ENCODE measurements around the gene LMF1. TPM values are rescaled to one million over a fixed set of nuclear protein-coding genes. Genes with fewer than 3 reads are reported as not detected.

LMF1 gene
- total and polyA plus RNA-seq, 2 of the 8 experiments (the other 6 are each of a cell fraction or from before 2014, with no cell fraction given): 3.5 to 9.1 TPM

- TF ChIP-seq, protein P1, sequence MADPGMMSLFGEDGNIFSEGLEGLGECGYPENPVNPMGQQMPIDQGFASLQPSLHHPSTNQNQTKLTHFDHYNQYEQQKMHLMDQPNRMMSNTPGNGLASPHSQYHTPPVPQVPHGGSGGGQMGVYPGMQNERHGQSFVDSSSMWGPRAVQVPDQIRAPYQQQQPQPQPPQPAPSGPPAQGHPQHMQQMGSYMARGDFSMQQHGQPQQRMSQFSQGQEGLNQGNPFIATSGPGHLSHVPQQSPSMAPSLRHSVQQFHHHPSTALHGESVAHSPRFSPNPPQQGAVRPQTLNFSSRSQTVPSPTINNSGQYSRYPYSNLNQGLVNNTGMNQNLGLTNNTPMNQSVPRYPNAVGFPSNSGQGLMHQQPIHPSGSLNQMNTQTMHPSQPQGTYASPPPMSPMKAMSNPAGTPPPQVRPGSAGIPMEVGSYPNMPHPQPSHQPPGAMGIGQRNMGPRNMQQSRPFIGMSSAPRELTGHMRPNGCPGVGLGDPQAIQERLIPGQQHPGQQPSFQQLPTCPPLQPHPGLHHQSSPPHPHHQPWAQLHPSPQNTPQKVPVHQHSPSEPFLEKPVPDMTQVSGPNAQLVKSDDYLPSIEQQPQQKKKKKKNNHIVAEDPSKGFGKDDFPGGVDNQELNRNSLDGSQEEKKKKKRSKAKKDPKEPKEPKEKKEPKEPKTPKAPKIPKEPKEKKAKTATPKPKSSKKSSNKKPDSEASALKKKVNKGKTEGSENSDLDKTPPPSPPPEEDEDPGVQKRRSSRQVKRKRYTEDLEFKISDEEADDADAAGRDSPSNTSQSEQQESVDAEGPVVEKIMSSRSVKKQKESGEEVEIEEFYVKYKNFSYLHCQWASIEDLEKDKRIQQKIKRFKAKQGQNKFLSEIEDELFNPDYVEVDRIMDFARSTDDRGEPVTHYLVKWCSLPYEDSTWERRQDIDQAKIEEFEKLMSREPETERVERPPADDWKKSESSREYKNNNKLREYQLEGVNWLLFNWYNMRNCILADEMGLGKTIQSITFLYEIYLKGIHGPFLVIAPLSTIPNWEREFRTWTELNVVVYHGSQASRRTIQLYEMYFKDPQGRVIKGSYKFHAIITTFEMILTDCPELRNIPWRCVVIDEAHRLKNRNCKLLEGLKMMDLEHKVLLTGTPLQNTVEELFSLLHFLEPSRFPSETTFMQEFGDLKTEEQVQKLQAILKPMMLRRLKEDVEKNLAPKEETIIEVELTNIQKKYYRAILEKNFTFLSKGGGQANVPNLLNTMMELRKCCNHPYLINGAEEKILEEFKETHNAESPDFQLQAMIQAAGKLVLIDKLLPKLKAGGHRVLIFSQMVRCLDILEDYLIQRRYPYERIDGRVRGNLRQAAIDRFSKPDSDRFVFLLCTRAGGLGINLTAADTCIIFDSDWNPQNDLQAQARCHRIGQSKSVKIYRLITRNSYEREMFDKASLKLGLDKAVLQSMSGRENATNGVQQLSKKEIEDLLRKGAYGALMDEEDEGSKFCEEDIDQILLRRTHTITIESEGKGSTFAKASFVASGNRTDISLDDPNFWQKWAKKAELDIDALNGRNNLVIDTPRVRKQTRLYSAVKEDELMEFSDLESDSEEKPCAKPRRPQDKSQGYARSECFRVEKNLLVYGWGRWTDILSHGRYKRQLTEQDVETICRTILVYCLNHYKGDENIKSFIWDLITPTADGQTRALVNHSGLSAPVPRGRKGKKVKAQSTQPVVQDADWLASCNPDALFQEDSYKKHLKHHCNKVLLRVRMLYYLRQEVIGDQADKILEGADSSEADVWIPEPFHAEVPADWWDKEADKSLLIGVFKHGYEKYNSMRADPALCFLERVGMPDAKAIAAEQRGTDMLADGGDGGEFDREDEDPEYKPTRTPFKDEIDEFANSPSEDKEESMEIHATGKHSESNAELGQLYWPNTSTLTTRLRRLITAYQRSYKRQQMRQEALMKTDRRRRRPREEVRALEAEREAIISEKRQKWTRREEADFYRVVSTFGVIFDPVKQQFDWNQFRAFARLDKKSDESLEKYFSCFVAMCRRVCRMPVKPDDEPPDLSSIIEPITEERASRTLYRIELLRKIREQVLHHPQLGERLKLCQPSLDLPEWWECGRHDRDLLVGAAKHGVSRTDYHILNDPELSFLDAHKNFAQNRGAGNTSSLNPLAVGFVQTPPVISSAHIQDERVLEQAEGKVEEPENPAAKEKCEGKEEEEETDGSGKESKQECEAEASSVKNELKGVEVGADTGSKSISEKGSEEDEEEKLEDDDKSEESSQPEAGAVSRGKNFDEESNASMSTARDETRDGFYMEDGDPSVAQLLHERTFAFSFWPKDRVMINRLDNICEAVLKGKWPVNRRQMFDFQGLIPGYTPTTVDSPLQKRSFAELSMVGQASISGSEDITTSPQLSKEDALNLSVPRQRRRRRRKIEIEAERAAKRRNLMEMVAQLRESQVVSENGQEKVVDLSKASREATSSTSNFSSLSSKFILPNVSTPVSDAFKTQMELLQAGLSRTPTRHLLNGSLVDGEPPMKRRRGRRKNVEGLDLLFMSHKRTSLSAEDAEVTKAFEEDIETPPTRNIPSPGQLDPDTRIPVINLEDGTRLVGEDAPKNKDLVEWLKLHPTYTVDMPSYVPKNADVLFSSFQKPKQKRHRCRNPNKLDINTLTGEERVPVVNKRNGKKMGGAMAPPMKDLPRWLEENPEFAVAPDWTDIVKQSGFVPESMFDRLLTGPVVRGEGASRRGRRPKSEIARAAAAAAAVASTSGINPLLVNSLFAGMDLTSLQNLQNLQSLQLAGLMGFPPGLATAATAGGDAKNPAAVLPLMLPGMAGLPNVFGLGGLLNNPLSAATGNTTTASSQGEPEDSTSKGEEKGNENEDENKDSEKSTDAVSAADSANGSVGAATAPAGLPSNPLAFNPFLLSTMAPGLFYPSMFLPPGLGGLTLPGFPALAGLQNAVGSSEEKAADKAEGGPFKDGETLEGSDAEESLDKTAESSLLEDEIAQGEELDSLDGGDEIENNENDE (IDR thresholded peaks at IDR 0.05; ENCODE audit: insufficient replicate concordance, low read length): no peak
- TF ChIP-seq JUND (IDR thresholded peaks at IDR 0.05; ENCODE audit: low read length): peak; percentile 63; the same call in 1 of the 2 replicates
- peak; percentile 86 for TF ChIP-seq GABPA (IDR thresholded peaks at IDR 0.05; ENCODE audit: borderline replicate concordance, insufficient read depth, low read length)
- TF ChIP-seq RXRA (IDR thresholded peaks at IDR 0.05; ENCODE audit: insufficient read depth, low read depth, low read length): no peak
- peak; percentile 61; the same call in 1 of the 2 replicates for TF ChIP-seq SIX5 (IDR thresholded peaks at IDR 0.05; ENCODE audit: low read depth, low read length)
- TF ChIP-seq KDM4A (IDR thresholded peaks at IDR 0.05; ENCODE audit: low read depth, low read length, severe bottlenecking): no peak
- TF ChIP-seq CHD2 (IDR thresholded peaks at IDR 0.05; ENCODE audit: low read length): peak; percentile 19; the same call in 1 of the 2 replicates
- TF ChIP-seq TAF7 (optimal IDR thresholded peaks at IDR 0.05; ENCODE audit: borderline replicate concordance, low read depth, low read length): peak; percentile 56
- peak; percentile 100 for TF ChIP-seq YY1 (IDR thresholded peaks at IDR 0.05; ENCODE audit: low read depth, low read length)
- TF ChIP-seq TAF1 (IDR thresholded peaks at IDR 0.05; ENCODE audit: low read depth, low read length): peak; percentile 64
- TF ChIP-seq SP1 (IDR thresholded peaks at IDR 0.05; ENCODE audit: low read depth, low read length): no peak
Observed at GRCh38 chr16:807347-808084, 163.3 kb downstream of the LMF1 start (continued).

Data from H1 (cell line).